Stomach (tissue), 9 donors: Measurements from ENCODE around the gene CDIP1. TPM values are rescaled to one million over a fixed set of nuclear protein-coding genes. Genes with fewer than 3 reads are reported as not detected.
A peak's percentile ranks its signal among the peaks of the same experiment; 100 is the strongest.

Experiments
- DNase-seq, 2 donors: peaks; one replicate each; pipeline versions ENCODE4 v3.0.0 to v3.0.0-alpha.2; 2013 to 2019
- H3K27ac ChIP-seq, 5 donors: fragments of 200-600 bp in 4 of 5; sonication (generic) in 4 of 5; one replicate each; pipeline ENCODE4 v1.5.1; 2013 to 2019; ENCODE audit warnings: mild to moderate bottlenecking in 1 of 5, moderate library complexity in 1 of 5
- H3K27me3 ChIP-seq, 3 donors: fragments of 200-600 bp; sonication (generic); one replicate each; pipeline ENCODE4 v1.5.1; 2017 to 2019; ENCODE audit warnings: mixed run types in 1 of 3
- H3K36me3 ChIP-seq, 4 donors: fragments of 200-600 bp; sonication (generic); 1 replicate in 3 of 4; 2 replicates in 1 of 4; pipeline ENCODE4 v1.5.1; 2016 to 2019
- H3K4me1 ChIP-seq, 4 donors: fragments of 200-600 bp; sonication (generic); one replicate each; pipeline ENCODE4 v1.5.1; 2016 to 2019
- H3K4me3 ChIP-seq, 4 donors: fragments of 200-600 bp; sonication (generic) in 3 of 4; one replicate each; pipeline ENCODE4 v1.5.1; 2016 to 2019; ENCODE audit warnings: mild to moderate bottlenecking in 1 of 4
- H3K9me3 ChIP-seq, 4 donors: fragments of 200-600 bp; sonication (generic); one replicate each; pipeline ENCODE4 v1.5.1; 2016 to 2019
- EP300 ChIP-seq: sonication (generic); formaldehyde crosslinking; IDR thresholded peaks from one replicate; pipeline ENCODE4 v1.6.1; 2017; ENCODE audit warnings: antibody characterized with exemption
- POLR2A ChIP-seq, 4 donors: fragments of 450-650 bp; IDR thresholded peaks; one replicate each; pipeline ENCODE4 v1.6.1; 2016; ENCODE audit warnings: antibody characterized with exemption in 4 of 4, control low read depth in 2 of 4, mild to moderate bottlenecking in 1 of 4, moderate library complexity in 1 of 4
- POLR2AphosphoS5 ChIP-seq, 3 donors: sonication (generic); formaldehyde crosslinking; IDR thresholded peaks; one replicate each; pipeline ENCODE4 v1.6.1; 2016; ENCODE audit warnings: antibody characterized with exemption in 3 of 3
- WGBS, 5 donors: extraction: QIAGEN DNeasy Blood & Tissue Kit in 3 of 5; methylation state at CpG; one replicate each; pipeline versions ENCODE4 v1.1.5 to v1.1.7; 2013 to 2018; 5-methylcytosine and 5-hydroxymethylcytosine counted together
- intact Hi-C: fragments of 100-400 bp; cut with DNase I; formaldehyde crosslinking; loops from one replicate; pipeline ENCODE4 v1.15.1; 2023; ENCODE audit warnings: low total_unique reads
- polyA plus RNA-seq, 3 donors: library from polyadenylated mRNA; stranded (reverse); fragments of 200-250 nt; gene quantifications; one replicate each; pipeline ENCODE4 v1.2.3, GENCODE V29; 2013
- total RNA-seq, 5 donors: library from RNA; depleted of rRNA; stranded (reverse); fragments of >200 nt; gene quantifications; one replicate each; pipeline versions ENCODE4 v1.1.0 to v1.2.3, GENCODE V29; 2014 to 2016
- TF ChIP-seq, protein P1 (sequence below), 7 experiments: fragments of 450-650 bp in 4 of 7; fragments of 200-600 bp in 3 of 7; sonication (generic) in 3 of 7; IDR thresholded peaks; one replicate each; pipeline ENCODE4 v1.5.1; 2016 to 2019; ENCODE audit warnings: antibody characterized with exemption in 7 of 7, control low read depth in 2 of 7, mild to moderate bottlenecking in 1 of 7
- donor health status: healthy with polysubstance abuse.
- donor health status: Bipolar disorder and iron deficiency.
- donor health status: healthy.

The CDIP1 gene
- total and polyA plus RNA-seq, 8 donors, result 2.9 to 36.5 (median 12.2) TPM

DNA sequence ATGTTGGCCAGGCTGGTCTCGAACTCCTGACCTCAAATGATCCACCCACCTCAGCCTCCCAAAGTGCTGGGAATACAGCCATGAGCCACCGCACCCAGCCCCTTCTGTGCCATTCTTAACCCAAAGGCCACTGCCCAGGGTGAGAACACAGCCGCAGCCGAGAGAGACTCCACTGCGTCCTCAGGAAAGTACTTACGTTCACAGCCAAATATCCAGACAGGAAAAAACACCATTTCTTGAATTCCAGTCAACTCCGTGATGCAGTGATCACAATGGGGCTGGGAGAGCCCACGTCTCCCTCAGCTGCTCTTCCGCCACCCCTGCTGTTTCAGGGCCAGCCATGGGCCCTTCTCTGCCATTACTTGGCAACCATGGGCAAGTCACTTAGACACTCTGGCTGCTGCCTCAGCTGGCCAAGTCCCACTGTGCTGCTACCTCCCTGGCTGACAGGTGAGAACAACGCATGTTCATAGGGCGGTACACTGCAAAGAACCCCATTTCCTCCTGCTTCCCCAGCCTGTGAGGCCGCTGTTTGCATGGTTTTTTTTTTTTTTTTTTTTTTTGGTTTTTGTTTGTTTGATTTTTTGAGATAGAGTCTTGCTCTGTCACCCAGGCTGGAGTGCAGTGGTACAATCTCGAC, 4.3 kb downstream of the CDIP1 start:
- intact Hi-C loops, result no loop called here
- no peak for DNase-seq
- Histone ChIP-seq H3K27ac (peak overlapping the region in 1 of 5 donors; percentile 25), H3K9me3 (peaks cover 0 to 4% (median under 1%) of the 10 kb centered on the region in 4 donors), H3K27me3 (no peaks in the 10 kb centered on the region), H3K4me1 (peaks cover 11 to 35% (median 21%) of the 10 kb centered on the region in 4 donors), H3K36me3 (peaks cover 0 to 19% (median 14%) of the 10 kb centered on the region in 4 donors), H3K4me3 (no peak overlapping the region)
- 72 to 85% (median 82%) methylated on average over 13 of the region's 13 CpGs for WGBS, 5 donors
- TF ChIP-seq POLR2AphosphoS5 (IDR thresholded peaks at IDR 0.05), result no peak

DNA sequence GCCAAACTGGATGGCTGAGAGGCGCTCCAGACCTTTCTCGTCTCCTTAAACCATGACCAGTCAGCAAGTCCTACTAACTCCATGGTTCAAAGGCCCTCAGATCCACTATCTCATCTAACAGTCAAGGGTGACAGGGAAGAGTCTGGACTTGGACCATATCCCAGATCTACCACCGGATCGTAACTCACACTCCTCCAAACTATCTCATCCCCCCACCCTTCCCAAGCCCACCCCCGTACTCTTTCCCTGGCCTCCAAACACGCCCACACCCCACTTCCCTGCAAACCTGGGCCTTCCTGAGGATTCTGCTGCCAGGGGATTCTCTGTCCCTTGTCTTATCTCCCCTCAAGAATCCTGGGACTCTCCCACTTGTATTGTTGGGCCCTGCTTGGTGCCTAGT, 5.1 kb downstream of the CDIP1 start:
- no peaks in the 10 kb centered on the region for H3K9me3 ChIP-seq
- H3K27me3 ChIP-seq, result no peaks in the 10 kb centered on the region
- no peak overlapping the region for H3K4me3 ChIP-seq
- DNase-seq, result no peak
- no peak for TF ChIP-seq POLR2A (IDR thresholded peaks at IDR 0.05)
- TF ChIP-seq, protein P1, sequence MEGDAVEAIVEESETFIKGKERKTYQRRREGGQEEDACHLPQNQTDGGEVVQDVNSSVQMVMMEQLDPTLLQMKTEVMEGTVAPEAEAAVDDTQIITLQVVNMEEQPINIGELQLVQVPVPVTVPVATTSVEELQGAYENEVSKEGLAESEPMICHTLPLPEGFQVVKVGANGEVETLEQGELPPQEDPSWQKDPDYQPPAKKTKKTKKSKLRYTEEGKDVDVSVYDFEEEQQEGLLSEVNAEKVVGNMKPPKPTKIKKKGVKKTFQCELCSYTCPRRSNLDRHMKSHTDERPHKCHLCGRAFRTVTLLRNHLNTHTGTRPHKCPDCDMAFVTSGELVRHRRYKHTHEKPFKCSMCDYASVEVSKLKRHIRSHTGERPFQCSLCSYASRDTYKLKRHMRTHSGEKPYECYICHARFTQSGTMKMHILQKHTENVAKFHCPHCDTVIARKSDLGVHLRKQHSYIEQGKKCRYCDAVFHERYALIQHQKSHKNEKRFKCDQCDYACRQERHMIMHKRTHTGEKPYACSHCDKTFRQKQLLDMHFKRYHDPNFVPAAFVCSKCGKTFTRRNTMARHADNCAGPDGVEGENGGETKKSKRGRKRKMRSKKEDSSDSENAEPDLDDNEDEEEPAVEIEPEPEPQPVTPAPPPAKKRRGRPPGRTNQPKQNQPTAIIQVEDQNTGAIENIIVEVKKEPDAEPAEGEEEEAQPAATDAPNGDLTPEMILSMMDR (IDR thresholded peaks at IDR 0.05), result no peak
- TF ChIP-seq POLR2AphosphoS5 (IDR thresholded peaks at IDR 0.05), result no peak
- TF ChIP-seq EP300, result no peak
- peak overlapping the region in 1 of 5 donors; percentile 25 for H3K27ac ChIP-seq
- 87 to 97% (median 88%) methylated on average over 6 of the region's 6 CpGs for WGBS, 5 donors
- intact Hi-C loops, result no loop called here
- peaks cover 0 to 19% (median 14%) of the 10 kb centered on the region in 4 donors for H3K36me3 ChIP-seq
- H3K4me1 ChIP-seq, result peaks cover 11 to 42% (median 24%) of the 10 kb centered on the region in 4 donors

DNA sequence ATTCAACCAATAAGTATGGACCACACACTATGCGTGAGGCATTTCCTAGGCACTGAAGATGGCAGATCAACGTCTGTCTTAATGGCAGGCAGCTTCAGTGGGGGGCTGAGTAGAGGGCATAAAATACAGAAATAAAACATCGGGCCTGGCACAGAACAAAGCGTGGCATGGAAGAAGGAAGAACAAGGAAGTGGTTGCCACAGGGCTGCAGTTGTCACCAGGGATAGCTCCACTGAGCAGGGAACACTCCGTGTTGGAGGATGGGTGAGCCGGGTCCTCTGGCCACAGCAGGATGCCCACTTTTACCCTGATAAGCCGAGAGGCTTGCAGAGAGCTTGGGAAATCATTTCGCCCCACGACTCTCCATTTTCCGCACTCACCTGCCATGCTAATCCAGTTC, 6.3 kb downstream of the CDIP1 start:
- no peak for DNase-seq

DNA sequence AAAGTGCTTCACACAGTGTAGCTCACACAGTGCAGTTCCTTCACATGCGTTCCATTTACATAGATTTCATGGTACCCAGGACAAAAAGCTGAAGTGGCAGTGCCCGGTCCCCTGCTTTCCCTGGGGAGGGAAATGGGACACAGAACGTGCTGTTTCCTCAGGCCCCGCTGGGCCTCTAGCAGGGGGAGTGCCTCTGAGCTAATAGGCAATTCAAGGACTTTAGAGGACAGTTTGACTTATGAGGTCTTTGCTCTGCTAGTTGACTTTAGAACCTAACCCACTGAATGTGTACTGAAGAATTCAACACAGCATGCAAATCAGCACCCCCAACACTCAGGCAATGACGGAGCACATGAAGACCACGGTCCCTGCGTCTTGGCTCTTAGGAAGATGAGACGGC, 6.8 kb downstream of the CDIP1 start:
- WGBS, 5 donors, result 86 to 95% (median 89%) methylated on average over 8 of the region's 8 CpGs
- Histone ChIP-seq H3K27ac (no peak overlapping the region), H3K27me3 (no peaks in the 10 kb centered on the region), H3K9me3 (no peaks in the 10 kb centered on the region), H3K36me3 (peaks cover 0 to 19% (median 14%) of the 10 kb centered on the region in 4 donors), H3K4me1 (peaks cover under 1 to 39% (median 12%) of the 10 kb centered on the region in 4 donors), H3K4me3 (no peak overlapping the region)
- TF ChIP-seq, protein P1 (IDR thresholded peaks at IDR 0.05), result no peak
- TF ChIP-seq EP300, result no peak
- TF ChIP-seq POLR2A (IDR thresholded peaks at IDR 0.05), result no peak
- TF ChIP-seq POLR2AphosphoS5 (IDR thresholded peaks at IDR 0.05), result no peak
- intact Hi-C loops, result no loop called here
- peak in 1 of 2 donors; percentile 38 for DNase-seq

More for the DNA sequence above, 6.3 kb downstream of the CDIP1 start:
- no peak overlapping the region for H3K27ac ChIP-seq
- TF ChIP-seq POLR2AphosphoS5 (IDR thresholded peaks at IDR 0.05) (no peak), POLR2A (IDR thresholded peaks at IDR 0.05) (no peak), EP300 (no peak)
- TF ChIP-seq, protein P1 (IDR thresholded peaks at IDR 0.05), result no peak
- WGBS, 5 donors, result 90 to 98% (median 96%) methylated on average over 10 of the region's 10 CpGs
- no peak overlapping the region for H3K4me3 ChIP-seq
- H3K27me3 ChIP-seq, result no peaks in the 10 kb centered on the region
- intact Hi-C loops, result no loop called here
- H3K9me3 ChIP-seq, result no peaks in the 10 kb centered on the region
- H3K36me3 ChIP-seq, result peaks cover 0 to 19% (median 14%) of the 10 kb centered on the region in 4 donors
- peaks cover 5 to 39% (median 16%) of the 10 kb centered on the region in 4 donors for H3K4me1 ChIP-seq
